Activated naive CD8-positive, alpha-beta T cell treated with anti-CD3 and anti-CD28 coated beads for 36 hours (primary cell): ENCODE measurements around the gene PWWP2A. TPM values are rescaled to one million over a fixed set of nuclear protein-coding genes. Genes with fewer than 3 reads are reported as not detected.

ENCODE experiments used
- total RNA-seq, 2 experiments: library from RNA; stranded (reverse); gene quantifications; one replicate each; pipeline ENCODE4 v1.2.3, GENCODE V29; 2021

PWWP2A gene
- total RNA-seq, 2 experiments from 2014 or later, result 17.1 to 17.8 TPM

Other genes with a start within 250 kb of the PWWP2A start
- gene ADRA1B, start 203.0 kb downstream of the PWWP2A start, total RNA-seq, result not detected
- gene TTC1, start 110.3 kb downstream of the PWWP2A start, total RNA-seq, result 10 to 100 TPM; 69.7 to 73.9 TPM
- not detected for gene FABP6, start 110.1 kb upstream of the PWWP2A start, total RNA-seq
- not detected for gene CCNJL, start 193.1 kb upstream of the PWWP2A start, total RNA-seq